ENCODE measurements around the gene UNC79.

UNC79 gene

GRCh38 chr14:93675651-93676050 is 244.9 kb downstream of the UNC79 start:
- Mint-ChIP-seq H3K27ac (no peak overlapping the region), H3K36me3 (ENCODE audit: low read depth) (no peaks in the 10 kb centered on the region), H3K4me3 (no peak overlapping the region), H3K4me1 (ENCODE audit: low read depth) (no peaks in the 10 kb centered on the region), H3K27me3 (no peaks in the 10 kb centered on the region), H3K9me3 (no peaks in the 10 kb centered on the region)
- intact Hi-C loops (cut with micrococcal nuclease): no loop called here

- no peak overlapping the region for H3K27ac Mint-ChIP-seq
Observed at GRCh38 chr14:93676416-93676958, 245.7 kb downstream of the UNC79 start.

GRCh38 chr14:93682459-93682858 is 251.7 kb downstream of the UNC79 start:
- H3K27ac Mint-ChIP-seq: no peak overlapping the region
- intact Hi-C loops (cut with micrococcal nuclease): no loop called here
- H3K36me3 Mint-ChIP-seq (ENCODE audit: low read depth): no peaks in the 10 kb centered on the region
- H3K27me3 Mint-ChIP-seq: peaks cover 14% of the 10 kb centered on the region
- H3K4me1 Mint-ChIP-seq (ENCODE audit: low read depth): no peaks in the 10 kb centered on the region
- H3K4me3 Mint-ChIP-seq: no peak overlapping the region
- no peaks in the 10 kb centered on the region for H3K9me3 Mint-ChIP-seq

More at GRCh38 chr14:93676416-93676958, 245.7 kb downstream of the UNC79 start:
- no peak overlapping the region for H3K4me3 Mint-ChIP-seq
- intact Hi-C loops (cut with micrococcal nuclease): no loop called here
- no peaks in the 10 kb centered on the region for H3K9me3 Mint-ChIP-seq
- no peaks in the 10 kb centered on the region for H3K27me3 Mint-ChIP-seq
- H3K36me3 Mint-ChIP-seq (ENCODE audit: low read depth): no peaks in the 10 kb centered on the region
- H3K4me1 Mint-ChIP-seq (ENCODE audit: low read depth): no peaks in the 10 kb centered on the region

GRCh38 chr14:93683226-93683625 is 252.5 kb downstream of the UNC79 start:
- Mint-ChIP-seq H3K27me3 (peaks cover 19% of the 10 kb centered on the region), H3K9me3 (no peaks in the 10 kb centered on the region), H3K27ac (no peak overlapping the region), H3K4me3 (no peak overlapping the region), H3K36me3 (ENCODE audit: low read depth) (no peaks in the 10 kb centered on the region), H3K4me1 (ENCODE audit: low read depth) (no peaks in the 10 kb centered on the region)
- intact Hi-C loops (cut with micrococcal nuclease): no loop called here

- H3K27ac Mint-ChIP-seq: no peak overlapping the region
- no peaks in the 10 kb centered on the region for H3K36me3 Mint-ChIP-seq (ENCODE audit: low read depth)
- H3K27me3 Mint-ChIP-seq: peaks cover 28% of the 10 kb centered on the region
- no peaks in the 10 kb centered on the region for H3K9me3 Mint-ChIP-seq
- no peak overlapping the region for H3K4me3 Mint-ChIP-seq
- H3K4me1 Mint-ChIP-seq (ENCODE audit: low read depth): no peaks in the 10 kb centered on the region
- intact Hi-C loops (cut with micrococcal nuclease): no loop called here
Observed at GRCh38 chr14:93685121-93685895, 254.6 kb downstream of the UNC79 start.

GRCh38 chr14:93686268-93686667 is 255.5 kb downstream of the UNC79 start:
- no peak overlapping the region for H3K27ac Mint-ChIP-seq
- no peaks in the 10 kb centered on the region for H3K36me3 Mint-ChIP-seq (ENCODE audit: low read depth)
- no peak overlapping the region for H3K4me3 Mint-ChIP-seq
- H3K9me3 Mint-ChIP-seq: no peaks in the 10 kb centered on the region
- intact Hi-C loops (cut with micrococcal nuclease): no loop called here
- peaks cover 28% of the 10 kb centered on the region for H3K27me3 Mint-ChIP-seq
- no peaks in the 10 kb centered on the region for H3K4me1 Mint-ChIP-seq (ENCODE audit: low read depth)

GRCh38 chr14:93688239-93688666 is 257.5 kb downstream of the UNC79 start:
- Mint-ChIP-seq H3K9me3 (no peaks in the 10 kb centered on the region), H3K4me1 (ENCODE audit: low read depth) (no peaks in the 10 kb centered on the region), H3K27me3 (peaks cover 28% of the 10 kb centered on the region), H3K27ac (no peak overlapping the region), H3K36me3 (ENCODE audit: low read depth) (no peaks in the 10 kb centered on the region), H3K4me3 (no peak overlapping the region)
- intact Hi-C loops (cut with micrococcal nuclease): no loop called here

GRCh38 chr14:93688820-93689219 is 258.1 kb downstream of the UNC79 start:
- Mint-ChIP-seq H3K27ac (no peak overlapping the region), H3K27me3 (peaks cover 27% of the 10 kb centered on the region), H3K4me3 (no peak overlapping the region), H3K4me1 (ENCODE audit: low read depth) (no peaks in the 10 kb centered on the region), H3K36me3 (ENCODE audit: low read depth) (no peaks in the 10 kb centered on the region), H3K9me3 (no peaks in the 10 kb centered on the region)
- intact Hi-C loops (cut with micrococcal nuclease): no loop called here

- H3K4me1 Mint-ChIP-seq (ENCODE audit: low read depth): no peaks in the 10 kb centered on the region
- no peaks in the 10 kb centered on the region for H3K36me3 Mint-ChIP-seq (ENCODE audit: low read depth)
- H3K9me3 Mint-ChIP-seq: no peaks in the 10 kb centered on the region
- no peak overlapping the region for H3K27ac Mint-ChIP-seq
- H3K27me3 Mint-ChIP-seq: peaks cover 25% of the 10 kb centered on the region
- H3K4me3 Mint-ChIP-seq: no peak overlapping the region
- intact Hi-C loops (cut with micrococcal nuclease): no loop called here
Observed at GRCh38 chr14:93690146-93690545, 259.4 kb downstream of the UNC79 start.

- intact Hi-C loops (cut with micrococcal nuclease): no loop called here
- Mint-ChIP-seq H3K4me1 (ENCODE audit: low read depth) (no peaks in the 10 kb centered on the region), H3K27ac (no peak overlapping the region), H3K27me3 (peaks cover 23% of the 10 kb centered on the region), H3K36me3 (ENCODE audit: low read depth) (no peaks in the 10 kb centered on the region), H3K9me3 (no peaks in the 10 kb centered on the region), H3K4me3 (no peak overlapping the region)
Observed at GRCh38 chr14:93691042-93691780, 260.5 kb downstream of the UNC79 start.

GRCh38 chr14:93693914-93694313 is 263.2 kb downstream of the UNC79 start:
- Mint-ChIP-seq H3K27ac (no peak overlapping the region), H3K9me3 (peaks cover 1% of the 10 kb centered on the region)
- intact Hi-C loops (cut with micrococcal nuclease): no loop called here

GRCh38 chr14:93700928-93701327 is 270.2 kb downstream of the UNC79 start:
- no peak overlapping the region for H3K4me3 Mint-ChIP-seq
- H3K27ac Mint-ChIP-seq: no peak overlapping the region
- peaks cover 7% of the 10 kb centered on the region for H3K9me3 Mint-ChIP-seq
- no peaks in the 10 kb centered on the region for H3K4me1 Mint-ChIP-seq (ENCODE audit: low read depth)
- H3K36me3 Mint-ChIP-seq (ENCODE audit: low read depth): no peaks in the 10 kb centered on the region
- peaks cover 8% of the 10 kb centered on the region for H3K27me3 Mint-ChIP-seq
- intact Hi-C loops (cut with micrococcal nuclease): no loop called here

More at GRCh38 chr14:93693914-93694313, 263.2 kb downstream of the UNC79 start:
- H3K27me3 Mint-ChIP-seq: peaks cover 6% of the 10 kb centered on the region
- no peak overlapping the region for H3K4me3 Mint-ChIP-seq
- no peaks in the 10 kb centered on the region for H3K36me3 Mint-ChIP-seq (ENCODE audit: low read depth)
- H3K4me1 Mint-ChIP-seq (ENCODE audit: low read depth): no peaks in the 10 kb centered on the region

- no peaks in the 10 kb centered on the region for H3K4me1 Mint-ChIP-seq (ENCODE audit: low read depth)
- peaks cover 7% of the 10 kb centered on the region for H3K9me3 Mint-ChIP-seq
- H3K27ac Mint-ChIP-seq: no peak overlapping the region
- intact Hi-C loops (cut with micrococcal nuclease): no loop called here
- peaks cover 8% of the 10 kb centered on the region for H3K27me3 Mint-ChIP-seq
- no peaks in the 10 kb centered on the region for H3K36me3 Mint-ChIP-seq (ENCODE audit: low read depth)
- H3K4me3 Mint-ChIP-seq: no peak overlapping the region
Observed at GRCh38 chr14:93701562-93701961, 270.8 kb downstream of the UNC79 start.

GRCh38 chr14:93702946-93703345 is 272.2 kb downstream of the UNC79 start:
- peaks cover 8% of the 10 kb centered on the region for H3K27me3 Mint-ChIP-seq
- no peak overlapping the region for H3K27ac Mint-ChIP-seq
- intact Hi-C loops (cut with micrococcal nuclease): no loop called here
- peaks cover 7% of the 10 kb centered on the region for H3K9me3 Mint-ChIP-seq
- no peaks in the 10 kb centered on the region for H3K36me3 Mint-ChIP-seq (ENCODE audit: low read depth)
- H3K4me3 Mint-ChIP-seq: no peak overlapping the region
- no peaks in the 10 kb centered on the region for H3K4me1 Mint-ChIP-seq (ENCODE audit: low read depth)
